K562 (cell line): ENCODE data around the gene CLIC5. TPM values are rescaled to one million over a fixed set of nuclear protein-coding genes. Genes with fewer than 3 reads are reported as not detected.

ENCODE experiments used
- ATAC-seq: fragments of 200-7000 bp; cut with Tn5 transposase; 3 replicates; pipeline ENCODE4 v1.9.1; 2020; ENCODE audit warnings: moderate library complexity
- BruUV-seq: library from RNA; stranded (reverse); fragments of 400-500 nt; replicated peaks from 2 replicates; lab custom pipeline; 2021; lab: Mats Ljungman, UMichigan
- CTCF ChIA-PET: fragments of 300-600 bp; formaldehyde crosslinking; extraction: SDS; loops from one replicate; lab custom pipeline; 2021; ENCODE audit warnings: low intra/inter-chr PET ratio; lab: Yijun Ruan, JAX
- POLR2A ChIA-PET: fragments of 300-600, 350-650 bp; sonication (Branson Sonifier 250); formaldehyde crosslinking; extraction: SDS; loops from one replicate; lab custom pipeline; 2021; ENCODE audit warnings: antibody characterized with exemption, inconsistent platforms; lab: Yijun Ruan, JAX
- DNase-seq, 4 experiments: peaks; one replicate each; pipeline versions ENCODE4 v3.0.0 to v3.0.0-alpha.2; 2011 to 2018; ENCODE audit warnings: low spot score in 3 of 4, mixed read lengths in 3 of 4; ENCODE audit errors: extremely low read depth in 1 of 4
- FAIRE-seq: peaks from 2 replicates; lab custom pipeline; 2011; peaks lifted over from hg19 to GRCh38; lab: Jason Lieb, UNC
- H2AFZ ChIP-seq: 2 replicates; pipeline ENCODE4 v1.6.0; 2011; ENCODE audit warnings: low read depth, low read length, control low read depth, inconsistent platforms
- H3K27ac ChIP-seq: fragments of 200-600 bp; 3 replicates; pipeline ENCODE4 v1.8.0; 2011; ENCODE audit warnings: low read depth, mild to moderate bottlenecking, control low read depth, inconsistent platforms, low read length, moderate library complexity, mixed read lengths; ENCODE audit errors: extremely low read depth
- H3K27me3 ChIP-seq, 2 experiments: fragments of 300-600 bp in 1 of 2; 2 replicates in 1 of 2; 3 replicates in 1 of 2; pipeline versions ENCODE4 v1.6.0 to v1.8.0; 2011; ENCODE audit warnings: inconsistent platforms in 2 of 2, low read length in 2 of 2, mild to moderate bottlenecking in 1 of 2, mixed read lengths in 1 of 2, moderate library complexity in 1 of 2; ENCODE audit not compliant: control insufficient read depth in 2 of 2, insufficient read depth in 2 of 2
- H3K36me3 ChIP-seq: fragments of 300-600 bp; 3 replicates; pipeline ENCODE4 v1.8.0; 2011; ENCODE audit warnings: mild to moderate bottlenecking, low read length, inconsistent platforms; ENCODE audit not compliant: control insufficient read depth, insufficient read depth
- H3K4me1 ChIP-seq, 2 experiments: fragments of 200-600 bp in 1 of 2; replicated peaks in 1 of 2; 2 replicates in 1 of 2; 3 replicates in 1 of 2; pipeline versions ENCODE4 v1.5.1 to v1.8.0; 2011; ENCODE audit warnings: inconsistent platforms in 2 of 2, low read length in 2 of 2, mild to moderate bottlenecking in 1 of 2, mixed read lengths in 1 of 2, moderate library complexity in 1 of 2; ENCODE audit not compliant: control insufficient read depth in 2 of 2, insufficient read depth in 2 of 2
- H3K4me2 ChIP-seq: 2 replicates; pipeline ENCODE4 v1.6.1; 2011; ENCODE audit warnings: low read length, control low read depth, inconsistent platforms, mixed read lengths; ENCODE audit not compliant: insufficient read depth
- H3K4me3 ChIP-seq: fragments of 200-600 bp; sonication (generic), shearing (Covaris generic); 2 replicates; pipeline ENCODE4 v1.5.1; 2016; ENCODE audit warnings: control low read depth, inconsistent platforms
- H3K79me2 ChIP-seq: fragments of 200-600 bp; 3 replicates; pipeline ENCODE4 v1.8.0; 2011; ENCODE audit warnings: low read length, inconsistent platforms; ENCODE audit not compliant: control insufficient read depth, insufficient read depth
- H3K9ac ChIP-seq, 2 experiments: 2 replicates each; pipeline versions ENCODE4 v1.6.0 to v1.6.1; 2011; ENCODE audit warnings: low read depth in 2 of 2, low read length in 2 of 2, control low read depth in 1 of 2, inconsistent platforms in 1 of 2, mild to moderate bottlenecking in 1 of 2, mixed read lengths in 1 of 2; ENCODE audit not compliant: insufficient read depth in 1 of 2
- H3K9me1 ChIP-seq: one replicate; pipeline ENCODE4 v1.6.0; 2011; ENCODE audit warnings: inconsistent platforms, mild to moderate bottlenecking, low read length, moderate library complexity; ENCODE audit not compliant: control insufficient read depth, insufficient read depth
- H3K9me3 ChIP-seq: replicated peaks from 2 replicates; pipeline ENCODE4 v1.5.1; 2011; ENCODE audit warnings: low read depth, low read length, inconsistent platforms; ENCODE audit not compliant: control insufficient read depth, insufficient read depth
- H4K20me1 ChIP-seq: replicated peaks from 2 replicates; pipeline ENCODE4 v1.6.1; 2011; ENCODE audit warnings: low read length, inconsistent platforms, mixed read lengths; ENCODE audit not compliant: control insufficient read depth, insufficient read depth
- HEY1 ChIP-seq: fragments of 250-450 bp; sonication (Bioruptor Pico); IDR thresholded peaks from 2 replicates; pipeline ENCODE4 v1.5.0; 2020; ENCODE audit warnings: mild to moderate bottlenecking, moderate library complexity, borderline replicate concordance
- NFATC3 ChIP-seq: fragments of 450-650 bp; IDR thresholded peaks from 2 replicates; pipeline ENCODE4 v1.6.1; 2017; ENCODE audit warnings: mild to moderate bottlenecking
- POLR2AphosphoS5 ChIP-seq: IDR thresholded peaks from 2 replicates; pipeline ENCODE4 v1.6.1; 2011; ENCODE audit warnings: mild to moderate bottlenecking, low read depth, low read length, moderate library complexity; ENCODE audit not compliant: control insufficient read depth, insufficient read depth
- ZKSCAN8 ChIP-seq: fragments of 200-800 bp; sonication (Bioruptor generic); IDR thresholded peaks from 2 replicates; pipeline ENCODE4 v1.6.1; 2016; ENCODE audit warnings: missing genetic modification characterization, missing compliant biosample characterization
- ZNF165 ChIP-seq: fragments of 250-450 bp; sonication (Bioruptor Pico); IDR thresholded peaks from 2 replicates; pipeline ENCODE4 v1.4.0; 2020; ENCODE audit warnings: borderline replicate concordance
- ZNF384 ChIP-seq: IDR thresholded peaks from 2 replicates; pipeline ENCODE4 v1.6.1; 2012; ENCODE audit warnings: low read depth, low read length, improper control_type of control experiment
- ZNF77 ChIP-seq: fragments of 250-450 bp; sonication (Bioruptor Pico); IDR thresholded peaks from 2 replicates; pipeline ENCODE4 v1.5.0; 2020
- WGBS: fragments of 100-300 bp; shearing (Covaris generic); methylation state at CpG from one replicate; pipeline ENCODE4 v1.1.6; 2016; ENCODE audit warnings: low coverage, mixed read lengths; ENCODE audit not compliant: insufficient coverage; ENCODE audit errors: missing lambda C conversion rate; 5-methylcytosine and 5-hydroxymethylcytosine counted together
- in situ Hi-C: fragments of 300-500 bp; cut with MboI; formaldehyde crosslinking; loops from 4 replicates; pipeline ENCODE4 v1.15.0; 2018; ENCODE audit warnings: inconsistent platforms, mixed read lengths
- intact Hi-C: fragments of 100-400 bp; cut with micrococcal nuclease; formaldehyde crosslinking; loops from 2 replicates; pipeline ENCODE4 v1.14.2; 2022
- polyA plus RNA-seq, 8 experiments: library from polyadenylated mRNA; depleted of rRNA in 4 of 8; stranded (reverse) in 5 of 8; unstranded in 3 of 8; fragments of >200 nt; fragmentation: Nextera tagmentation in 2 of 8; fragmentation: Illumina TruSeq in 1 of 8; extraction: Ambion mirVana in 2 of 8; extraction: Trizol in 1 of 8; gene quantifications; 2 replicates each; pipeline versions ENCODE4 v1.2.1 to v1.2.3, GENCODE V29; 2011 to 2014; ENCODE audit warnings: inconsistent platforms in 1 of 8, missing spikeins in 1 of 8
- total RNA-seq, 7 experiments: library from RNA; depleted of rRNA in 6 of 7; stranded (reverse); fragments of >200 nt in 6 of 7; fragmentation: Illumina TruSeq in 2 of 7; extraction: Trizol in 2 of 7; gene quantifications; 2 replicates each; pipeline versions ENCODE4 v1.2.1 to v1.2.3, GENCODE V29; 2011 to 2021; ENCODE audit warnings: low replicate concordance in 1 of 7

CLIC5 gene
- total and polyA plus RNA-seq, 9 of the 15 experiments (the other 6 are each of a cell fraction or from before 2014, with no cell fraction given) = 0.31 TPM; not detected in 8

DNA sequence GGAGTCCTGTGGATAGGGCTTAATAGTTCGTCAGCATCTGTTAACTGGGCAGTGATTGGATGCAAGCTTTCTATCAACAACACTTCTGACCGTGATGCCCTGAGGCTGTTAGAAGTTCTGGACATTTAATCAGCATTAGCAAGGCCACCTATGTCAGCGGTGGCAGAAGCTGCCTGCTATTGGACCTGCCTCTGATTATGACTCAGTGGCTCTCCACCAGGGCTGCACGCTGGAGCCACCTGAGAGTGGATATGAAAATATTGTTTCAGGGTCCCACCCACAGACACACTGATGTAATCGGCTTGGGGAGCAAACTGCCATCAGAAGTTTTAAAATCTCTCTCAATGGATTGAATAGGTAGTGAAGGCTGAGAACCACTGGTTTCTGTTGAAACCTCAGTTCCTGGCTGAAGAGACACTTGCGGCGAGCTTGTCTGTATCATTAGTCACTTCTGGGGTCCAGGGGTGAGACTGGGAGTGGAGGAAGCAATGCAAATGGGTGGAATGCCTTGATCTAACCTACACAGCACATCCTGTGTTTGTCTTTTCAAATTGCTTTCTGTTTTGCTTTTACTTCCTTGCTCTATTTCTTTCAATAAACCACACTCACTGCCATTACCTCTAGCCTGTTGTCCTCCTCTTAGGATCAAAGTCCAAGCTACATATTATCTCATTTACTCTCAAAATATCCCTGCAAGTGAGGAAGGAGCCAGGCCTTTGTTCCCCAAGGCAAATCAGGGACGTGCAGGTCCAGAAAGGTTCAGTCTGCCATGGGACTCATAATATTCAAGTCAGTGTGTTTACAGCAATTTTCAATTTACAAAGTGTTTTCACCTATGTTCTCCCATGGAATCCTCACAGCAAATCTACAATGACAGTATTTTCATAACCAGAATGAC, 4.2 kb downstream of the CLIC5 start:
- Histone ChIP-seq H4K20me1 (no peaks in the 10 kb centered on the region; the same call in 1 of the 2 replicates), H3K4me2 (no peak overlapping the region), H3K27ac (no peak overlapping the region), H3K4me1 (peaks cover 0 to 10% of the 10 kb centered on the region in 2 experiments; a peak in 1 of 5 replicates), H3K4me3 (no peak overlapping the region), H3K27me3 (peaks cover 20 to 33% of the 10 kb centered on the region in 2 experiments), H3K9me1 (no peaks in the 10 kb centered on the region), H3K9ac (no peak overlapping the region), H3K36me3 (no peaks in the 10 kb centered on the region), H3K79me2 (no peaks in the 10 kb centered on the region), H2AFZ (no peak overlapping the region), H3K9me3 (no peaks in the 10 kb centered on the region)
- ChIA-PET POLR2A (no interaction called here), CTCF (no interaction called here)
- intact Hi-C loops = no loop called here
- 3% methylated on average over 8 of the region's 8 CpGs for WGBS
- in situ Hi-C loops = no loop called here
- no peak for FAIRE-seq
- ATAC-seq = no peak
- TF ChIP-seq NFATC3 (no peak), ZNF77 (CRISPR knock-in tag) (no peak), ZNF384 (no peak), ZKSCAN8 (no peak)
- no peak for DNase-seq
- BruUV-seq = no TSS peak

GRCh38 chr6:46010771-46011170, 4.9 kb downstream of the CLIC5 start:
- Histone ChIP-seq H3K36me3 (no peaks in the 10 kb centered on the region), H4K20me1 (no peaks in the 10 kb centered on the region; the same call in 1 of the 2 replicates), H3K9me1 (no peaks in the 10 kb centered on the region), H3K9me3 (no peaks in the 10 kb centered on the region), H3K4me1 (peaks cover 0 to 9% of the 10 kb centered on the region in 2 experiments; a peak in 1 of 5 replicates), H3K27ac (no peak overlapping the region), H3K4me2 (no peak overlapping the region), H2AFZ (no peak overlapping the region), H3K79me2 (no peaks in the 10 kb centered on the region), H3K27me3 (peaks cover 19 to 28% of the 10 kb centered on the region in 2 experiments), H3K4me3 (no peak overlapping the region), H3K9ac (no peak overlapping the region)
- DNase-seq = no peak
- intact Hi-C loops (no loop called here), in situ Hi-C loops (no loop called here)
- WGBS = 0% methylated on average over 5 of the region's 5 CpGs
- BruUV-seq = no TSS peak
- ATAC-seq = no peak
- ChIA-PET CTCF (no interaction called here), POLR2A (no interaction called here)
- no peak for FAIRE-seq
- TF ChIP-seq HEY1 (no peak), POLR2AphosphoS5 (no peak), ZNF165 (CRISPR knock-in tag) (no peak)
